HG03025 (cell line): ENCODE results near the gene SPATA33.

Source experiments
- ATAC-seq: cut with Tn5 transposase; IDR thresholded peaks from one replicate; pipeline ENCODE4 v1.9.1; 2021; ENCODE audit warnings: mild to moderate bottlenecking, moderate library complexity; ENCODE audit not compliant: unreplicated experiment, low FRiP score

The SPATA33 gene

DNA sequence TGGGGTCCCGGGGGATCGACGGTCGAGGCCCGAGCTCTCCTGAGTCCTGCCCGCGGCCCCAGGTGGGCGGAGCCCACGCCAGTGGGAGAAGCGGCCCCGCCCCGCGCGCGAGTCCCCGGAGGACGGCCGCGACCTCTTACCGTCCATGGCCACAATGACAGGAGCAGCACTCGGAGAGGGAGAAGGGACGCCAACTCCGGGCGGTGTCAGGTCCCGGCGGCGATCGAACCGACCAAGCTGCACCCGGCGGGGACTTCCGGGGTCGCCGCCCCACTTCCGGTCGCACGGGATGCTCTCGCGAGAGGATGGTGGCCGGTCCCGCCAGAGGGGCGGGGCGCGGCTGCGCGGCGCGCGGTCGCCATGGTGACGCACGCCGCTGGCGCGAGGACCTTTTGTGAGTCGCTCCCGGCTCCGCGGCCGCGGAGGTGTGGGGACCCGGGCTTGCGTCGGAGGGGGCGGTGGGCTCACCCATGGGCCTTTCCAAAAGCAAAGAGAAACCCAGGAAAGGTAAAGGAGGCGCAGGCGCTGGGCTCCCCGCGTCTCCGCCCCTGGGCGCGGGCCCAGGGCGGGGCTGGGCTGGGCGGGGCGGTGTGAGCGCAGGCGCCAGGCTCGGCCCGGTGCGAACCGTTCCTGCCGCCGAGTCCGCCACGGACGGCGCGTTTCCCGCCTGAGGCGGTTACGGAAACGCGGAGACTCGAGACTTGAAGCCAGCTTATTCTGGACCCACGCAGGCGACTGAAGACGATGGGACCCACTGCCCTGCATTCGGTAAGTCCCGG is at the start of gene SPATA33, which contains the start of gene CHMP1A:
Gene SPATA33, plus strand, starts transcription at position 395 of the 779 bp plus-strand sequence. Its CDS starts 76 bp downstream, at position 471.
Gene CHMP1A, minus strand, starts transcription at position 267 of the 779 bp plus-strand sequence. Its CDS starts 120 bp downstream, at position 147.
- peak; percentile 79 for ATAC-seq

DNA sequence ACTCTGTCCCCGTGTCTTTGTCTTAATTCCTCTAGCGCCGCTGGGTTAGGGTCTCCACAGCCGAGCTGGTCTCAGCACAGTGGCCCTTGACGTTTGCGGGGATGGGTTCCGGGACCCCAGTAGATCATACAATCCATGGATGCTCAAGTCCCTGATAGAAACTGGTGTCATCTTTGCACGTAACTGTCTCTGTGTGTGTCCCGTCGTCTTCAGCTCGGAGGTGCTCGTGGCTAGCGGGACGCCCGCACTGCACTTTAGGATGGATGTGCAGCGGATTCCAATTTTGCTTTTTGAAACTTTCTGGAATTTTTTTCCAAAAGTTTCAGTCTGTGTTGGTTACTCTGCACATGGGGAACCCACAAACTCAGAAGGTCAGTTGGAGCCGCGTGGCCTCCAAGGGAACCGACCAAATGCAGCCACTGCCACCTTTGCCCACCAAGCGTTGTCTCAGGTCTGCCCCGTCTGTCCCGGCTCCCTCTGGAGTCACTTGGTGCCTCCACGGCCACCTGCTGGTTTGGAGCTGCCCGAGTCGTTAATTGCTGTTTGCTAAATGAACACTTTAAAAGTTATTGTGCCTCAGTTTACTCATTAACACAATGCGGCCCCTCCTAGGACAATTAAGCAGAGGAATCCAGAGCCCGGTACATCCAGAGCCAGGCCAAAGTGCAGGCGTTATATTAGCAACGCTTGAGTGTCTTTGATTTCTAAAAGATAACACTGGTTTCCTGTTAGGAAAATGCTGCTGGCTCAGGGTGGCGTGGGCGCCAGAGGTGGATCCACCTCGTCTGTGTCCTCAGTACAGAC is 49.5 kb upstream of the SPATA33 start:
- ATAC-seq = no peak

DNA sequence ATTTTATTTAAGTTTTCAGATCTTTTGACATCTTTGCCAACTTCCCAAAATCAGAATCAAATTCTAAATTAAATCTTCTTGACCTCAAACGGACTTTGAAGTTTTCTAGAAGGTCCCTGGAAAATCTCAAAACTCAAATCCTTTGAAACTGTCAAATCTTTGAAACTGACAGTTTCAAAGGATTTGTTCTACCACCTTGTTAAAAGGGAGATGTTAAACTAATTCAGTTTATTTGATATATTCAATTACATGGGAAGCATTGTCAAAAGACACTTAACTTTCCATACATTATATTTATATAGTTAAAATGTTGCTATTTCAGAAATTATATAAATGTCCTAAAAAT is 47.6 kb upstream of the SPATA33 start:
- no peak for ATAC-seq

DNA sequence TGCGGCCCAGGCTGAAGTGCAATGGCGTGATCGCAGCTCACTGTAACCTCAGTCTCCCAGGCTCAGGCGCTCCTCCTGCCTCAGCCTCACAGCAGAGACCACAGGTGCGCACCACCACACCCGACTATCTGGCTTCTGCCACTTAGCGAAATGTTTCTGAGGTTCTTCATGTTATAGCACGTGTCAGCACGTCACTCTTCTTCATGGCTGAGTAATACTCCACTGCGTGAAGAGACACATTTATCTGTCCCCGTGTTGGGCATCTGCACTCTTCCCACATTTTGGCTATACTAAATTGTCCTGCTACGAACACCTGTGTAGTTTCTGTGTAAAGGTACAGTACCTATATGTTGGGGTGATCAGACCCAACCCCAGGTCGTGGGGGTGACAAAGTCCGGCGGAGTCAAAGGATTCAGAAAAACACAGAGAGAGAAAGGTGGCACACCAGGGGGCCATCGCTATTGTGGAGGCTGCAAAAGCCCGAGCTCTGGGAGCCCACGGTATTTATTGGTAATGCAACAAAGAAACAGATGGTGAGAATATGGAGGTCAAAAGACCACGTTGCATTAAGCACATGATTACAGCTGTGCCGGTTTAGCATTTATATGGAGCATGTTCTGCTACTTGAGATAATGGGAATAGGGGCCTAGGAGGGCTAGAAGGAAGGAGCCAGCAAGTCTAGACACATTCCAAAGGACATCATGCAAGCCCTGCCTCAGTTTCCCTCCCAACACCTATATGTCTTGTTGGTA is 45.0 kb upstream of the SPATA33 start:
- ATAC-seq = no peak

DNA sequence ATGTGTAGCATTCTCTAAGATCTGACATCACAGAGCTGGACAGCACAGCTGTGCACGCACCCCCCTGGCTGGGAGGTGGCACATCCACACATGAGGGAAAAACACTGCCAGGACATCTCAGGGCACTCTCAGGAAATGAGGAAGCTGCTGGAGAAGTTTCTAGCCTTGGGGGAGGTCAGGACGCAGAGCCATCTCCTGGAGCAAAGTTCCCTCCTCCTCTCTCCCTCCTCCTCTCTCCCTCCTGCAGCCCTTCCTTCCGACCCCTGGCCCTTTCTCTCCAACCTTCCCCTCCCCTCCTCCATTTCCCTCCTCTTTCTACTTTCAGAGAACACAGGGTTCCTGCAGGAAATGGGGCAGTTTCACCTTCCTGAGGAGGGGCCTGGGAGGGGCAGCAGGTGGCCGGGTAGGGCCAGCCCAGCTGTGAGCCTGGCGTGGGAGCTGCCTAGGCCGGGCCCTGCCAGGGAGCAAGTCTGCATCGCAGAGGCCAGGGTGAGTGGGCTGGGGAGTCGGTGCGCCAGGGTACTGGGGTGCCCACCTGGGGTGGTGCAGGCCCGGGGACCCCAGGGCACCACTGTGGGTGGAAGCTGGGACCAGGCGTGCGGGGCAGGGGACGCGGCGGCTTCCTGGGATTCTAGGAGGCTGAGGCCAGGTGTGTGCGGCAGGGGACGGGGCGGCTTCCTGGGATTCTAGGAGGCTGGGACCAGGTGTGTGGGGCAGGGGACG is 44.2 kb upstream of the SPATA33 start, which contains the start of gene DPEP1:
Gene DPEP1, plus strand, starts transcription at position 412 of the 723 bp plus-strand sequence. CDS start 16,769 bp downstream, outside the sequence.
- no peak for ATAC-seq

DNA sequence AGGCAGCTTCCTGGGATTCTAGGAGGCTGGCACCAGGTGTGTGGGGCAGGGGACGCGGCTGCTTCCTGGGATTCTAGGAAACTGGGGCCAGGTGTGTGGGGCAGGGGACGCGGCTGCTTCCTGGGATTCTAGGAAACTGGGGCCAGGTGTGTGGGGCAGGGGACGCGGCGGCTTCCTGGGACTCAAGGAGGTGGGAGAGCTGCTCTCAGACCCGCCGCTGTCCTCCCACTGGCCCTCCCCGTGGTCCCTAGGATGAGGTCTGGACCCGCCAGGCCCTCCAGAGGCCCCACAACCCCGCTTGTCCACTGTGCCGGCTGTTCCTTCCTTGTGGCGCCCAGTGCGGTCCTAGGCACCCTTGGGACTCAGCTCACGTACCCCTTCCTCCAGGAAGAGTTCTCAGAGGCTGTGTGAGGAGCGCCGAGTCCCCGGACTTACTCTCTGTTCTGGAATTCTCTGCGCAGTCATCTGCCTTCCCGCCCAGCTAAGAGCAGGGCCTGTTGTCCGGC is 43.6 kb upstream of the SPATA33 start:
- ATAC-seq = no peak

DNA sequence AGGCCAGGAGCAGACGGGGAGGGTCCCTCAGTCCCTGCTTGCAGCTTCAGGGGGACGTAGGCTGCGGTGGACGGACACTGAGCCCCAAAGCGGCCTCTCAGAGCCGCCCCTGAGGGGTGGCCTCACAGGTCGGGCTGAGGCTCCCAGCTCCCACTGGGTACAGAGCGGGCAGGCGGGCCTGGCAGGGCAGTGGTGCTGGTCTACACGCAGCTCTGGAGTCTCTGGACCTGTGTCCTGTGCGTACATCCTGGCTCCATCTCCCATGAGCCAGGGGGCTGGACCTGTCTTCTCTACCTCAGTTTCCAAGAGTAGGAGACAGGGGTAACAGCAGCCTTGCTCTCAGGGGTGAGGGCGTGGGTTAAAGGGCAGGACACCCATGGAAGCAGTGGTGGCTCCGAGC is 42.5 kb upstream of the SPATA33 start:
- ATAC-seq = no peak

DNA sequence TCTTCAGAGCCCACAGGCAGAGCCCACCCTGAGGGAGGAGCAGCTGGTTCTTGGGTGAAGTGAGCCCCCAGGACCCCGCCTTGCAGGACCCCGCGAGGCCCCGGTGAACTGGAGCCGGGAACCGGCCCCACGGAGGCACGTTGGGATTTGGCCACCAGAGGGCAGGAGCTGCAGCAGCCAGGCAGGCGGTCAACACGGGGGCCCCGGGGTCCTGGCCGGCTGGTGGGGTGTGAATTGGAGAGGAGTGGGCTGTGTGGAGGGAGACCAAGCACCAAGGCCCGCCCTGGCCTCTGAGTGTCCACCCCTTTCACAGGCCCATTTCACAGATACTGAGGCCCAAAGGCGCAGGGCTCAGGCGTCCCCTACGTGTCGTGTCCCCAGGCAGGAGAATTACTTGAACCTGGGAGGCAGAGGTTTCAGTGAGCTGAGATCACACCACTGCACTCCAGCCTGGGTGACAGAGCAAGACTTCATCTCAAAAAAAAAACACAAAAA is 42.0 kb upstream of the SPATA33 start:
- no peak for ATAC-seq

DNA sequence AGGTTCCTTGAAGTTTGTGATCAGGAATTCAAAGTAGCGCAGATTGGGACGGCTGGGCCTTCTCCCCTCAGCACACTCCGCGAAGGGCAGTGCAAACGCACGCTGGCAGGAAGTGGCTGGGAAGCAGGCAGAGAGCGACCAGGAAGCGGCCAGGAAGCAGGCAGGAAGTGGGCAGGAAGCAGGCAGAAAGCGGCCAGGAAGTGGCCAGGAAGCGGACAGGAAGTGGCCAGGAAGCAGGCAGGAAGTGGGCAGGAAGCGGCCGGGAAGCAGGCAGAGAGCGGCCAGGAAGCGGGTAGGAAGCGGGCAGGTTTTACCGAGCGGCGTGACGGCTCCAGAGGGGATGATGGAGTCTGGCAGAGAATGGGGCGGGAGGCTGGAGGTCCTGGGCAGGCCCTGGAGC is 41.0 kb upstream of the SPATA33 start:
- ATAC-seq = no peak

DNA sequence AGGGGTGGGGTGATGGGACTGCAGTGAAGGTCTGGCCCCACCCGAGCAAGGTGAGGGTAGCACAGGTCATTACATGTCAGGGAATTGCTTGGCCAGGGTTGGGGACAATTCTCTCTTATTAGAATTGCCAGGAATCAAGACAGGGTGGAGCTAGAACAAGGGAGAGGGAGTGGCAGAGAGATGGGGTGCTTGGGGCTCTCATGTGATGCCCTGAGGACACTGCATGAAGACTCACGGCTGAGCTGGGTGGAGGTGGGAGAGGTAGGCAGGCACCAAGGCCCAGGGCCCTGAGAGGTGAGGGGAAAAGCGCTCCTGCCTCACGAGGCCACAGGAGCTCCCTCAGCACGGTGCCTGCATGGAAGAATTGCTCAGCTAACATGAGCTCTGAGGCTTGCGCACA is 40.6 kb upstream of the SPATA33 start:
- ATAC-seq = no peak

DNA sequence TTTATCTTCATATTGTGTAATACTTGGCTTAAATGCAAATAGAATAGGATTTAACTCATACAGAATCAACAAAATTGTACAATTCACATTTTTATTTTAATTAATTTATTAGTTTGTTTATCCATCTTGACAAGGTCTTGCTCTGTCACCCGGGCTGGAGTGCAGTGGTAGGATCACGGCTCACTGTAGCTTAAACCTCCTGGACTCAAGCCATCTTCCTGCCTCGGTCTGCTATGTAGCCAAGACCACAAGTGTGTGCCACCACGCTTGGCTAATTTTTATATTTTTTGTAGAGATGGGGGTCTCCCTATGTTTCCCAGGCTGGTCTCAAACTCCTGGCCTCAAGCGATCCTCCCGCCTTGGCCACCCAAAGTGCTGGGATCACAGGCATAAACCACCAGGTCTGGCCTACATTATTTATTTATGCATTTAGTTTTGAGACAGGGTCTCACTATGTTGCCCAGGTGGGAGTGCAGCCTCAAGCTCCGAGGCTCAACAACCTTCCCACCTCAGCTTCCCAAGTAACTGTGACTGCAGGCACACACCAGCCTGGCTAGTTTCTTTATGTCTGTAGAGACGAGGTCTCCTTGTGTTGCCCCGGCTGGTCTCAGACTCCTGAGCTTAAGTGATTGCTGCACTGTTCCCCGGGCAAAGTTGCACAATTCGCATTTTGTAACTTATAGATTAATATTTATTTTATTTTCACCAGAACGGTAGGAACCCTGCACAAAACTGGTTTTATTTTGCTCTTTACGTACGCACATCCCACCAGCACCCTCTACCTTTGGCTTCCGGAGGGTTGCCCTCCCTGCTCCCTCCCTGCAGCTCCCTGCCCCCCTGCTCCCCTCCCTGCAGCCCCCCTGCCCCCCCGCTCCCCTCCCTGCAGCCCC is 39.3 kb upstream of the SPATA33 start:
- no peak for ATAC-seq

DNA sequence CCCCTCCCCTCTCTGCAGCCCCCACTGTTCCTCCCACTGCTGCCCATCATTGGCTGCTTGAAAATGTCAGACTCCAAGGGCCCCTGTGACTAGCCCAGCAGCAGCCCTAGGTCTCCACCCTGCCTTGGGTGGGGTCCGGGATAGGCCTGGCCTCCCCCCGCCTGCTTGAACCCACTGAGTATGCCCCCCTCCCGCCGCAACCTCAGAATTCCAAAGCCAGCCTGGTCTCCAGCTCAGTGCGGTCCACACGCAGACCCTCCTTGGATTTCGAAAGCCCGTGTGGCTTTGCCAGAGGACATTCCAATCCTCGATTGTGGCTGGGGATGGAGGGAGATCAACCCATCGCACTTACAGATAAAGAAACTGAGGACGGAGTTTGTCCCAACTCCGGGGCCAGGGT is 37.8 kb upstream of the SPATA33 start:
- no peak for ATAC-seq

DNA sequence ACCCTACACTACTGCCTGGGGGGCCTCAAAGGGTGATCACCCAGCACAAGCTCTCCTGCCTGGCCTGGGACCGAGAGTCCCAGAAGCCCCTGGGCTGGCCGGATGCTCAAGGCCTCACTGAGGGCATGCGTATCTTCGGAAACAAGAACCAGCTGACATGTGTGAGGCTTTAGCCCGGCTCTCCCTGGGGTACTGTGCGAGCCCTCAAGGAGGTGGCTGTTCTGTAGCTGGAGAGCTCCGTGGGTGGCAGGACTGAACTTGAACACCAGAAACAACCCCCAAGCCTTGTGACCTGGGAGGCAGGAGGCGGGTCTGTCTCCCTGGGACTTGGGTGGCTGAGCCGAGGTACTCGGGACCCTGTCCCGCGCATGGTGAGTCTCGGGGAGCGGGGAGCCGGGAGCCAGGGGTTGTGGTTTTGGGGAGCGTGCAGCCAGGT is 37.2 kb upstream of the SPATA33 start:
- no peak for ATAC-seq

DNA sequence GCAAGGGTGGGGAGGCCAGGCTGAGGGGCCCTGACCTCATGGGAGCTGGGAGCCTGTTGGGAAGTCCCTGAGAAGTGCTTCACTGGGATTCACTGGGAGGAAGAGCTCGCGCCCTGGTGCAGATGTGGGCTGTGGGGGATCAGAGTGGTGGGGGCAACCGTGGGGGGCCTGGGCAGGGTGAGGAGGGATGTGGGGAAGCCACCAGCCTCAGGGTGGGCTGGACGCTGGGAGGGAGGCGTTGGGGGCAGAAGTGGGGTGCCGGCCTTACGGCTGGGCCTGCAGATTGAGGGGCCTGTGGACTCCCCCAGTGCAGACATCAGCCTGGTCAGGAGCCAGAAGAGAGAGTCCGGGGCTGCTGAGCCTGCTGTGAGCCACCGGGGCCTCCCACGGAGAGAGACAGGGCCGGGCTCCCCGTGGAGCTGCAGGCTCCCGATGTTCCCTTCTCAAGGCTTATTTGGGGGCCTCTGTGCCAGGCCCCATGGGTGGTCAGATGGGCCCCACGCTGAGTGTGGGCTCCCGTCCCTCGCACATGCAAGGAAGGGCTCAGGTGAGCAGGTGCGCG is 36.4 kb upstream of the SPATA33 start:
- ATAC-seq = no peak

DNA sequence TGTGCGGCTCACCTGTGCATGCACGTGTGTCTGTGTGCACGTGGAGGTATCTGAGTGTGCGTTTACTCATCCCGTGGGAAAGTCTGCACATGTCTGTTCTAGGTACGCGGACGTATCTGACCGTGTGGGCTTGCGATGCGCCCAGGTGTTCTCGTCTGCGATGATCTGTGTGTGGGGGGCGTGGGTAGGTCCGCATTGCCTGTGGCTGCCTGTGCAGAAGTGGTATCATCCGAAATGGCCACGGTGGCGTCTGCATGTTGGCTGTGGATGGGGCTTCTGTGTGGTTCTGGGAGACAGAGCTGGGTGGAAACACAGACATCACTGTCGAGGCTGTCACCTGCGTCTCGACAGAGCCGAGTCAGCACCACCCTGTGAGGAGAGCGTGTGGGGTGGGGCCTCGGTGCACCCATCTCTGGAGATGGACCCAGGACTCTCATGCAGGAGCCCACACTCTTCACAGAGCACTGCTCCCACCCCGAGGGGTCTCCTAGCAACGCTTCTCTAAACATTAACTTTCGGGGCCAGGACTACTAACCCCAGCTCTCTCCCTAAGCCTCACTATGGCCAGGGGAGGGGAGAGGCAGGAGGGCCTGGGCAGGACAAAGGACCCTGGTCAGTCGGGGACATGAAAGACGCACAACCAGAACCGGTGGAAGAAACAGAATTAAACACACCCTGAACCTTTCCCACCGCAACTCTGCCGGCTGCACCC is 35.8 kb upstream of the SPATA33 start:
- ATAC-seq = no peak

DNA sequence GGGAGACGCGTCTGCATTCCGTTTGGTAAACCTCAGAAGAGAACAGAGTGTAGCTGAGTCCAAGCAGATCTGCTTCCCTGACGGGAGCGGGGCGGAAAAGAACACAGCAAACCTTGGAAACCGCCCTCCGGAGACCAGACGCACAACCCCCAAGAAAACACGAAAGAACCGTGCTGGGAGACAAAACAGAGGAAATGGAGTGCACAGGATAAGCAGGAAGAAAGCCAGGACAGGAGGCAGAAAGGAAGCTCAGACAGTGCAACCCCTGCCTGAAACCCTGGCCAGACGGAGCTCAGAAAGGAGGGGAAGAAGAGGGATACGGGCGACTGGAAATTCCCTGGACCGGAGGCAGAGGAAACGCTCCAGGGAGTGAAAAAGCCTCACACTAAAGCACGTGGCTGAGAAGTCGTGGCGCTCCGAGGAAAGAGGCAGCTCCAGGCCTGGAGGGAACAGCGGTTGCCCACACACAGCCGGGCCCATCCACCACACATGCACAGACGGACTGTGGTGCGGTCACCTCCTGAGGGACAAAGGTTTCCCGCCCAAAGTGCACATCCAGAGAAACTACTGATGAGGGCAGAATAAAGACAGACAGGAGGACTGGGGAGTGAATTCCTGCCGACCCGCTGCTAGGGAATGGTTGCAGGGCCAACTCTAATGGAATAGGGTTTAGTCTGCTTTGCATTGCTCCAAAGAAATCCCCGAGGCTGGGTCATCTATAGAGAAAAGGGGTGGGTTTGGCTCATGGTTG is 34.0 kb upstream of the SPATA33 start:
- no peak for ATAC-seq
